ENCODE results near the gene VSIG1.

- no peak for TF ChIP-seq CTCF (IDR thresholded peaks at IDR 0.05)
- TF ChIP-seq POLR2A (IDR thresholded peaks at IDR 0.05) = no peak
These were observed 77.9 kb downstream of the VSIG1 start for GRCh38 chrX:108122748-108123147.
